ENCODE results near the gene TSN.

The TSN gene

DNA sequence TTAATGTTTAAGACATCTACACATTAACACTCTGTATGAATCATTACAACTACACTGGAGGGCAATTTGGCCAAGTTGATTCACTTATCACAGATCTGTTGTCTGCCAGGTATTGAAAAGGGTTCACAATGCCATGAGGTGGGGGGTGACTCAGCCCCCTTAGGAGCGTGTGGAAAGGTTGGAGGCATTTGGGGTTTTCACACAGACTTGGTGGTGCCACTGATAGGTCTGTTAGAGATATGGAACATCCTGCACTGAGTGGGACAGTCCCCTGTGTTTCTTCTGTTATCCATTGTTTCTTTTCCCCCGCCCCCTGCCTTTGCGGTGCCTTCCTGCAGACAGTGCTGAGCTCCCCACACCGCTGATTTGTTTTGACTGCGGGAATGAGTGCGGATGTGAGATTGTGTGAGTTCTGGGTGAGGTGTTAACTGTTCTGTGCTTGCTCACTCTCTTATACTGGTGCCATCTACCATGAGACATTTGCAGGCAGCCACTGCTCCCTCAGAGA is 9.3 kb upstream of the TSN start:
- DNase-seq (ENCODE audit: low read depth in 2 of 2): peak; percentile 14 to 39

DNA sequence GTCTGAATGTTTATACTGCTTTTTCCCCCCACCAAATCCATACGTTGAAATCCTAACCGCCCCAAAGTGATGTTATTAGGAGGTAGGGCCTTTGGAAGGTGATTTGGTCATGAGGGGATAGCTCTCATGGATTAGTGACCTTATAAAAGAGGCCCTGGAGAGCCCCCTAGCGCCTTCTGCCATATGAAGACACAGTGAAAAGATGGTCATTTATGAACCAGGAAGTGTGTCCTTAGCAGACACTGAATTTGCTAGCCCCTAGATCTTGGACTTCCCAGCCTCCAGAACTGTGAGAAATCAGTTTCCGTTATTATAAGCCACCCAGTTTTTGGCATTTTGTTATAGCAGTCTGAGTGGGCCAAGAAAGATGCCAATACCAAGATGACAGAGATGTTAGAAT is 7.2 kb upstream of the TSN start:
- DNase-seq (ENCODE audit: low read depth in 2 of 2): no peak

DNA sequence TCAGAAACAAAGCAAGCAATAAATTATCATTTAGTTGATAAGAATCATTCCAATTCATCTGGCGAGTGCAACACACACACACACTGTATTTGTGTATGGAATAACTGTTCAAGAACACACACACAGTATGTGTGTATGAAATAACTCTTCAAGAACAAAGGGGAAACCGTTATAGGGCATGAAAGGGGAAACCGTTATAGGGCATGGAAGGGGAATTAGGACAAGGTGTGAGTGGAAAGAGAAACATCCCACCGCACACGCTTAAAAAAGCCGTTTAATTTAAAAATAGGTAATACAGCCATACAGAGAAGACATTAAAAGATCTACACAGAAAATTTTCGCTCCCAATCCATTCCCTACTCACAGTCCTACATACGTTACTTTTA is 607 bp upstream of the TSN start:
- no peak for DNase-seq (ENCODE audit: low read depth in 2 of 2)

GRCh38 chr2:121764681-121765228 is 9.3 kb downstream of the TSN start:
- no peak for DNase-seq (ENCODE audit: low read depth in 2 of 2)

DNA sequence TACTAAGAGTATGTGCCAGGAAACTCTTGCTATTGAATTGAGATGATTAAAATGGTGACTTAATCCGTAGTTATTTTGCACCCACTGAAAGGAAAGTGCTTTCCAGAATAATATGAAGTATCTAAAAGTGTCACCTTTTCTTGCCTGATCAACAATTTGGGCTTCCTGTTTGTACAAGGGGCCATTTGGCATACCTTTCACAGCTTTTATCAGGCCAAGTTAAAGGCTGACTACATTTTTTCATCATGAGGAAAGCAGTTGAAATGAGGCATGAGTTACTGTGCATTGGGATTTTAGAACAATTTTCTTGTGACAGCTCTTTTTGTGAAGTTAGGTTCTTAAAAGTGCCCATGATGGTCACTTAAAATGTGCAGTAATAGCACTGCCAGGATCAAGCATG is 11.2 kb downstream of the TSN start:
- no peak for DNase-seq (ENCODE audit: low read depth in 2 of 2)

DNA sequence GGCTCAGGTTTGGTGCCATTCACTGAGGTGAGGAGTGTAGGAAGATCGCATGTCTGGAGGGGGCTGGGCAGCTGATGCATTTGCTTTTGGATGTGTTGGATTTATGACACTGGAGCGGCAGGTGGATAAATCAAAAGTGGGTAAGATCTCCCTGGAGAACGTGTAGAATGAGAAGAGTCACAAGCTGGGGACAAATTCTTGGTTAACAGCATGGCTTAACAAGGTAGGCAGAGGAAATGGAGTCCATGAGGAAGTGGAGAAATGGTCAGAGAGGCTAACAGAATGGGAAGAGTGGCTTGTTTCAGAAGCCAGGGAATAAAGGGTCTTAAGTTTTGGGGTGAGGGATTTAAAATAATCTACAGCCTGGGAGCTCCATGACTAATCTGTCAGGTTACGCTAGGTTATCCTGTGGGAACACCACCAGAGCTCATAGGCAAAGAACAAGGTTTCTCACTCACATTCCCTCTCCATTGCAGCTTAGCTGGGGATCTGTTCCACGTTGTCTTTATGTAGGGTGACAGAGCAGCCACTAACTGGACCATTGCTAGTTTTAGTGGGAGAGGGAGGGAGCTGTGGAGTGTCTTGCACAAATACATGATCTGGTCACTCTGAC is 12.8 kb downstream of the TSN start:
- no peak for DNase-seq (ENCODE audit: low read depth in 2 of 2)

DNA sequence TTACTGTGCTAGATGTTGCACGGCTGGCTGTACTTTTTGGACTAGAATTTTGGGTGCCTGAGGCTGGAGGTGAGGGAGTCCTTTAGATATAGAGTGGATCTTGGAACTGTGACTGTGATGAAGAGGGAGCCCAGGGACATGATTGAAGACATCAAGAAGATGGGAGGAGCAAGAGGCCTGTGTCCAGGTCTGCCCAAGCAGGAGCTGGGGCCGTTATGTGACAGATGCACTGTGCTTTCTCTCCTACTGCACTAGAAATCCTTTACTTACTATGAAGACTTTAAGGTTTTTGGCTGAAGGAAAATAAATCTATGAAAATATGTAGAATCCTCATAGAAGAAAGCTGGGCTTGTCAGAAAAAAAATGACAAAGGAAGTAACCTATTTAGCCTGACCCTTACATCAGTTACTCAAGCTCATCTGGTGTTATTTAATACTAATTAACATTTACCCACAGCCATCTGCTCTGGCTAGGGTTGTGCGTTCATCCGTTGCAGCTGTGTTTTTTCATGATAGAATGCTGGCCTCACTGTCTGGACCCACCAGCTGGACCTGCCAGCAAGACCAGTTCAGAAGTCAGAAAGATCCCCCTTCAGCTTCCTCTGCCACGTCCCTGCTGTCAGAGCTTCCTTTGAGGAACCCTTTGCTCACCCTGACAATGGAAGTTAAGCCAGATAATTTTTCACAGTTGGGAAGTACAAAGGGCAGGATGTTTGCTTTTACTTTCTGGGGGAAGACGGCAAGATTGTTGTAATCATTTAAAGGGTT is 16.7 kb downstream of the TSN start:
- no peak for DNase-seq (ENCODE audit: low read depth in 2 of 2)

- no peak for DNase-seq (ENCODE audit: low read depth in 2 of 2)
Observed at GRCh38 chr2:121774235-121774634, 18.8 kb downstream of the TSN start.

DNA sequence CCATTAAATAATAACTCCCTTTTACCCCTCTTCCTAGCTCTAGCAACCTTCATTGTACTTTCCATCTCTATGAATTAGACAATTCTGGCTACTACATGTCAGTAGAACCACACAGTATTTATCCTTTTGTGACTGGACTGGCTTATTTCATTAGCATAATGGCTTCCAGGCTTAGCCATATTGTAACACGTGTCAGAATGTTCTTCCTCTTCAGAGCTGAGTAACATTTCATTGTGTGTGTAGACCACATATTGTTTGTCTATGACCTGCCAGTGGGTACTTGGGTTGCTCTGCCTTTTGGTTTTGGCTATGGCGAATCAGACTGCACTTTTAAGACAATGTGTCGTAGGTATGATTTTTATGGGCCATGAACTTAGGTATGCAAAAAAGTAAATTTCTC is 20.9 kb downstream of the TSN start:
- no peak for DNase-seq (ENCODE audit: low read depth in 2 of 2)

DNA sequence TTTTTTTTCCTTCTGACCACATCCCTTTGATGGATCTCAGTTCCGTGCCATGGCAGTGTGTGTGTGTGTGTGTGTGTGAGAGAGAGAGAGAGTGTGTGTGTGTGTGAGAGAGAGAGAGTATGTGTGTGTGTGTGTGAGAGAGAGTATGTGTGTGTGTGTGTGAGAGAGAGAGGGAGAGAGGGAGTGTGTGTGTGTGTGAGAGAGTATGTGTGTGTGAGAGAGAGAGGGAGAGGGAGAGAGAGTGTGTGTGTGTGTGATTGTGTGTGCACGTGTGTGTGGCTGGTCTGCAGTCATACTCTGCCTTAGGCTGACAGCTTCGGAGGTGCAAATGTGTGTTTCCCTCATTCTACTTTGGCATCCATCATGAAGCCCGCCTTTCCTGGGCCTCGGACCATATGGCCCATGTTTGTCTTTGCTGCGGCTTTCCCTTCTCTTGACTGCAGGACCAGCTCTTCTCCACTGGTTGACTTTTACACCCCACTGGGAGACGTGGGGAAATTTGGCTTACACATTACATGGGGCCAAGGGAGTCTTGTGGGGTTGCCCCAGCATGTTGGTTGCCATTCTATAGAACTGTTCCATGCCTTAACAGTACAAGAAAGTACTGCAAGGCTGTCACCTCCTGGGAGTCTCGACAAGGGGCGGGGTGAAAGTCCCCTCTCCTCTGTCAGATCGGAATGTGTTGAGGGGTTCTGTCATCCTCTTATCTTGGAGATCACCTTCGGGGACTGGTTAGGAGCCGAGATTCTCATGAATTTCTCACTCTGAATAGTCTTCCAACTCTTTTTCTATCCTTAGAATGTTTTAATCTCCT is 21.6 kb downstream of the TSN start:
- DNase-seq (ENCODE audit: low read depth in 2 of 2): no peak

- DNase-seq (ENCODE audit: low read depth in 2 of 2): no peak
Observed at GRCh38 chr2:121777699-121778058, 22.2 kb downstream of the TSN start.

DNA sequence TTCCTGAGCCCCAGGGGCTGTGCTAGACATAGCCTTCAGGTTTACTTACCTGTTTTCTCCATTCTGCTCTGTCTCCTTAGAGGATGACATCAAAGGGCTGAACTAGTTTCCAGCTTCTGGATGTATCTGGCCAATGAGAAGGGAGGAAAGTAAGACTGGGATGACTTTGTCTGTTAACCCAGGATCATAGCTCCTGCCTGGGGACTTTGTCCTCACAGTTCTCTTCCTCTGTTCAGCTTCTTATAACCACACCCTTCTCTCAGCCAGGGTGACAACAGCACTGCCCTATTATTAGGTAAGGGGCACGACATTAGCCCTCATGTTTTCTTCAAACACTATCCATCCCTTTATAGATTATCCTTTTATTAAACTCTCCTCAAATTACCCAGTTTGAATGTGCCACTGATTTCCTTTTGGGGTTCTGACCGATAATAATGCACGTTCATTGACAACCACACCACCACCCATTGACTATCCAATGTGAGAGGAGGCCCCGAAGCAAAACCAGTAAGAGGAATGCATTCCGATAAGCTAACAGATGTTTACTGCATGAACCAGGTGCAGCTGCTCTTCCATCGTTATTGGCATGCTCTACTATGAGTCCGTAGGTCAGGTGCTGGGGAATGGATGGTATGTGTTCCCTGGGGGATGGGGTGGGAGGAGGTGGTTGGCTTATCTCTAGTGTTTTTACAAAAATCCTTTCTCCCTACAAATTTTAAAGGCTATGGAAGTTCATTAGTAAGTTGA is 23.5 kb downstream of the TSN start:
- DNase-seq (ENCODE audit: low read depth in 2 of 2): no peak

DNA sequence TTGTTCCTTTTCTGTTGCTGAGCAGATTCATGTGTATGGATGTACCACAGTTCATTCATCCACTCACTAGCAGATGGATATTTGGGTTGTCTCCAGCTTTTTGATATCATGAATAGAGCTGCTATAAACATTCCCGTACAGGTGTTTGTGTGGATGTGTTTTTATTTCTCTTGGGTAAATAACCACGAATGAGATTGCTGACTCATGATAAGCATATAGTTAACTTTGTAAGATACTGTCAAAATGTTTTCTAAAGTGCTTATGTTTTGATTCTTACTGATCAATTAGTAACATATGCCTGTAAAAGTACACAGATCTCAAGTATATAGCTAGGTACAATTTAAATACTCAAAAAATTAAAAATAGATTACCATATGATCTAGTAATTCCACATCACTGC is 27.7 kb downstream of the TSN start:
- no peak for DNase-seq (ENCODE audit: low read depth in 2 of 2)

DNA sequence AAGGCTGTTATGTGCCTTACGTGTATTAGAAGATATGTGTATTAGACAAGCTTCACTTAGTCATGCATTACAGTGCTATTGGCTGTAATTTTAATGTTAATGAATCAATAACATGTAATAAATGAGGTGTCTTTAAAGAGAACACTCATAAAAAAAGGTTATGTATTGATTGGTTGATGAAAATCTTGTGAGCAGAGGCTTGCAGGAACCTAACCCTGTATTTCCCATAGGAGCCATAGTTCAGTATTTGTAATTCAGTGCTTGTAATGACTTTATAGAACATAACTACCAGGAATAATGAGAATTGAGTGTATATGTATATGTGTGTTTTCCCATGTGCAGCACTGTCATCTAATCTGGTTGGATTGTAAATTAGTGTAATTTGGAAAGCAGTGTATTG is 33.2 kb downstream of the TSN start:
- DNase-seq (ENCODE audit: low read depth in 2 of 2): no peak

GRCh38 chr2:121790276-121790956 is 35.0 kb downstream of the TSN start:
- no peak for DNase-seq (ENCODE audit: low read depth in 2 of 2)

DNA sequence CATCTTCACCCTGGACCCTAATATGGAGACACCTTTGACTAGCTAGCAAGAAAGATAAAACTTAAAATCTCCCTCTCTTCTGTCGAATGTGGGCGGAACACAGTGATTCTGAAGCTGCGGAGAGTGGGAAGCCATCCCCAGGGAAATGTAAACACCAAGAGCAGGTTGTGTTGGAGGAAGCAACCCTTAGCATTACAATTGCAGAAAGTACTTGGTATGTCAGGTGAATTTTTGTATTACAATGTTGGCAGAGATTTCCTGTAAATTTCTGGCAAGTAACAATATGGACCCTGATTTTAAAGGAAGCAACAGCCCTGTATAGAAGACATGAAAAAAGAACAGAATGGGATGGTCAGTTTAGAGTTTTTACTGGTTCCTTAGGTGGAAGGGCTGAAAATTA is 35.8 kb downstream of the TSN start:
- DNase-seq (ENCODE audit: low read depth in 2 of 2): no peak

DNA sequence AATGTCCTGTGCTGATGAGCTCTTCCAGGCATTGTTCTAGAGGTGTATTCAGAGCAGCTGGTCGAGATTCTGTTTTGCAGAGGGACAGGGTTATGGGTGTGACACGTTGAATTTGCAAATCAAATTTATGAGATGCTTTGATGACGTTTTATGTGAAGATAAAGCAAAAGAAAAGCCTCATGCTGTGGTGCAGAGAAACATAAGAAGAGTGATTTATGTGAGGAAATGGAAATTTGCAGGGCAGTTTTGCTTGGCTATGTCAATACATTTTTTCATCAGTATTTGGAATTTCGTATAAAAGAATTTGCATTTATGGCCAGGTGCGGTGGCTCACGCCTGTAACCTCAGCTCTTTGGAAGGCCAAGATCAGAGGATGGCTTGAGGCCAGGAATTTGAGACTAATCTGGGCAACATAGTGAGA is 36.4 kb downstream of the TSN start:
- DNase-seq (ENCODE audit: low read depth in 2 of 2): no peak

DNA sequence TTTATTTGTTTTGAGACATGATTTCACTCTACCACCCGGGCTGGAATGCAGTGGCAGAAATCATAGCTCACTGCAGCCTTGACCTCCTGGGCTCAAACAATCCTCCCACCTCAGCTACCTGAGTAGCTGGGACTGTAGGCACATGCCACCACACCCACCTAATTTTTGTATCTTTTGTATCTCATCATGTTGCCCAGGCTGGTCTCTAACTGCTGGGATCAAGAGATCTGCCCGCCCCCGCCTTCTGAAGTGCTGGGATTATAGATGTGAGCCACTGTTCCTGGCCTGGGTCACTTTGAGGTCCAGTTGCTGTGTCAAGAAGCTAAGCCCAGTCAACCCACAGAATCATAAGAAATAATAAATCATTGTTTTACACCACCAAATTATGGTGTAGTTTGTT is 38.4 kb downstream of the TSN start:
- no peak for DNase-seq (ENCODE audit: low read depth in 2 of 2)

DNA sequence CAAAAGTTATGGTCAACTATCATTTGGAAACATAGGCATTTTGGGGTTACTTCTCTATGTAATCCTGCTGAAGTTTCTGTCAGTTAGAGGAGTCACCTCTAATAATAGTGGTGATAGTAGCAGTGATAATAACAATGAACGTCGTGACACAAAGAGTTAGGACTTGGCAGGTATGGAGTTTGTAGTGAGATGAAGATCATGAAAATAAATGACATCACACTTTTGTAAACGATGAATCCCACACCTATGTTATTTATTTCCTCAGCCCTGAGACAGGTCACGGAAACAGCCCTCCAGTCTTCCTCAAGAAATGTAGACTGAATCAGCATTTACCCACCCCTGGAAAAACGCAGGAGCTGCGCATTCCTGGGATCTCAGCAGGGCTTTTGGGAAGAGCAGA is 38.8 kb downstream of the TSN start:
- DNase-seq (ENCODE audit: low read depth in 2 of 2): no peak

- DNase-seq (ENCODE audit: low read depth in 2 of 2): no peak
Observed at GRCh38 chr2:121796239-121796638, 40.8 kb downstream of the TSN start.

DNA sequence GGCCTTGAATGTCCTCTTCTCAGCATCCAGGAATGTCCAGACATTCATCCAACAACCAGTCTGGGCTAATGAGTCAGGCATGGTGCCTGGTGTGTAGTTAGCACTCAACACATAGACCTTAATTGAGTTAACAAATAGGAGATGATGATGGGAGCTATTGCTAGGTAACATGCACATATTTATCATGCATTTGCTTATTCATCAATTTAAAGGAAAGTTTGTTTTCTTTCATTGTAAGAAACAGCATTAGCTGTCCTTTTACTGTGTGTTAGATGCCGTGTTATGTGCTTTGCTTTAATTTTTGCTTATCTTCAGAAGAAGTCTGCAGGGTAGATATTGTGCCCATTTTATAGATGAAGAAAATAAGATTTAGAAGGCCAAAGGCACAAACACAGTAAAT is 43.2 kb downstream of the TSN start:
- no peak for DNase-seq (ENCODE audit: low read depth in 2 of 2)
